K562 (cell line): Measurements from ENCODE around the gene APOBEC3C. TPM values are rescaled to one million over a fixed set of nuclear protein-coding genes. Genes with fewer than 3 reads are reported as not detected.

Experiments used
- ATAC-seq: fragments of 200-7000 bp; cut with Tn5 transposase; 3 replicates; pipeline ENCODE4 v1.9.1; 2020; ENCODE audit warnings: moderate library complexity
- BruUV-seq: library from RNA; stranded (reverse); fragments of 400-500 nt; replicated peaks from 2 replicates; lab custom pipeline; 2021; lab: Mats Ljungman, UMichigan
- CTCF ChIA-PET: fragments of 300-600 bp; formaldehyde crosslinking; extraction: SDS; loops from one replicate; lab custom pipeline; 2021; ENCODE audit warnings: low intra/inter-chr PET ratio; lab: Yijun Ruan, JAX
- POLR2A ChIA-PET: fragments of 300-600, 350-650 bp; sonication (Branson Sonifier 250); formaldehyde crosslinking; extraction: SDS; loops from one replicate; lab custom pipeline; 2021; ENCODE audit warnings: antibody characterized with exemption, inconsistent platforms; lab: Yijun Ruan, JAX
- DNase-seq, 4 experiments: peaks; one replicate each; pipeline versions ENCODE4 v3.0.0 to v3.0.0-alpha.2; 2011 to 2018; ENCODE audit warnings: low spot score in 3 of 4, mixed read lengths in 3 of 4; ENCODE audit errors: extremely low read depth in 1 of 4
- FAIRE-seq: peaks from 2 replicates; lab custom pipeline; 2011; peaks lifted over from hg19 to GRCh38; lab: Jason Lieb, UNC
- H2AFZ ChIP-seq: 2 replicates; pipeline ENCODE4 v1.6.0; 2011; ENCODE audit warnings: low read depth, low read length, control low read depth, inconsistent platforms
- H3K27ac ChIP-seq: fragments of 200-600 bp; 3 replicates; pipeline ENCODE4 v1.8.0; 2011; ENCODE audit warnings: low read depth, mild to moderate bottlenecking, control low read depth, inconsistent platforms, low read length, moderate library complexity, mixed read lengths; ENCODE audit errors: extremely low read depth
- H3K27me3 ChIP-seq, 2 experiments: fragments of 300-600 bp in 1 of 2; 2 replicates in 1 of 2; 3 replicates in 1 of 2; pipeline versions ENCODE4 v1.6.0 to v1.8.0; 2011; ENCODE audit warnings: inconsistent platforms in 2 of 2, low read length in 2 of 2, mild to moderate bottlenecking in 1 of 2, mixed read lengths in 1 of 2, moderate library complexity in 1 of 2; ENCODE audit not compliant: control insufficient read depth in 2 of 2, insufficient read depth in 2 of 2
- H3K36me3 ChIP-seq: fragments of 300-600 bp; 3 replicates; pipeline ENCODE4 v1.8.0; 2011; ENCODE audit warnings: mild to moderate bottlenecking, low read length, inconsistent platforms; ENCODE audit not compliant: control insufficient read depth, insufficient read depth
- H3K4me1 ChIP-seq, 2 experiments: fragments of 200-600 bp in 1 of 2; replicated peaks in 1 of 2; 2 replicates in 1 of 2; 3 replicates in 1 of 2; pipeline versions ENCODE4 v1.5.1 to v1.8.0; 2011; ENCODE audit warnings: inconsistent platforms in 2 of 2, low read length in 2 of 2, mild to moderate bottlenecking in 1 of 2, mixed read lengths in 1 of 2, moderate library complexity in 1 of 2; ENCODE audit not compliant: control insufficient read depth in 2 of 2, insufficient read depth in 2 of 2
- H3K4me2 ChIP-seq: 2 replicates; pipeline ENCODE4 v1.6.1; 2011; ENCODE audit warnings: low read length, control low read depth, inconsistent platforms, mixed read lengths; ENCODE audit not compliant: insufficient read depth
- H3K4me3 ChIP-seq: fragments of 200-600 bp; sonication (generic), shearing (Covaris generic); 2 replicates; pipeline ENCODE4 v1.5.1; 2016; ENCODE audit warnings: control low read depth, inconsistent platforms
- H3K79me2 ChIP-seq: fragments of 200-600 bp; 3 replicates; pipeline ENCODE4 v1.8.0; 2011; ENCODE audit warnings: low read length, inconsistent platforms; ENCODE audit not compliant: control insufficient read depth, insufficient read depth
- H3K9ac ChIP-seq, 2 experiments: 2 replicates each; pipeline versions ENCODE4 v1.6.0 to v1.6.1; 2011; ENCODE audit warnings: low read depth in 2 of 2, low read length in 2 of 2, control low read depth in 1 of 2, inconsistent platforms in 1 of 2, mild to moderate bottlenecking in 1 of 2, mixed read lengths in 1 of 2; ENCODE audit not compliant: insufficient read depth in 1 of 2
- H3K9me1 ChIP-seq: one replicate; pipeline ENCODE4 v1.6.0; 2011; ENCODE audit warnings: inconsistent platforms, mild to moderate bottlenecking, low read length, moderate library complexity; ENCODE audit not compliant: control insufficient read depth, insufficient read depth
- H3K9me3 ChIP-seq: replicated peaks from 2 replicates; pipeline ENCODE4 v1.5.1; 2011; ENCODE audit warnings: low read depth, low read length, inconsistent platforms; ENCODE audit not compliant: control insufficient read depth, insufficient read depth
- H4K20me1 ChIP-seq: replicated peaks from 2 replicates; pipeline ENCODE4 v1.6.1; 2011; ENCODE audit warnings: low read length, inconsistent platforms, mixed read lengths; ENCODE audit not compliant: control insufficient read depth, insufficient read depth
- OTX1 ChIP-seq: fragments of 450-650 bp; formaldehyde crosslinking; IDR thresholded peaks from 2 replicates; pipeline ENCODE4 v1.4.0; 2022; ENCODE audit warnings: mild to moderate bottlenecking
- POLR2A ChIP-seq: fragments of 450-650 bp; conservative IDR thresholded peaks from 2 replicates; pipeline ENCODE4 v1.6.1; 2016
- TRIM25 ChIP-seq: fragments of 450-650 bp; IDR thresholded peaks from 2 replicates; pipeline ENCODE4 v1.7.0; 2016; ENCODE audit warnings: borderline replicate concordance
- USF1 ChIP-seq: sonication (generic); formaldehyde crosslinking; IDR thresholded peaks from 2 replicates; pipeline ENCODE4 v1.9.0; 2022; ENCODE audit warnings: mild to moderate bottlenecking, missing genetic modification reagents
- ZNF695 ChIP-seq: fragments of 450-650 bp; formaldehyde crosslinking; IDR thresholded peaks from 2 replicates; pipeline ENCODE4 v1.4.0; 2020; ENCODE audit warnings: mild to moderate bottlenecking, moderate library complexity
- WGBS: fragments of 100-300 bp; shearing (Covaris generic); methylation state at CpG from one replicate; pipeline ENCODE4 v1.1.6; 2016; ENCODE audit warnings: low coverage, mixed read lengths; ENCODE audit not compliant: insufficient coverage; ENCODE audit errors: missing lambda C conversion rate; 5-methylcytosine and 5-hydroxymethylcytosine counted together
- in situ Hi-C: fragments of 300-500 bp; cut with MboI; formaldehyde crosslinking; loops from 4 replicates; pipeline ENCODE4 v1.15.0; 2018; ENCODE audit warnings: inconsistent platforms, mixed read lengths
- intact Hi-C: fragments of 100-400 bp; cut with micrococcal nuclease; formaldehyde crosslinking; loops from 2 replicates; pipeline ENCODE4 v1.14.2; 2022
- polyA plus RNA-seq, 8 experiments: library from polyadenylated mRNA; depleted of rRNA in 4 of 8; stranded (reverse) in 5 of 8; unstranded in 3 of 8; fragments of >200 nt; fragmentation: Nextera tagmentation in 2 of 8; fragmentation: Illumina TruSeq in 1 of 8; extraction: Ambion mirVana in 2 of 8; extraction: Trizol in 1 of 8; gene quantifications; 2 replicates each; pipeline versions ENCODE4 v1.2.1 to v1.2.3, GENCODE V29; 2011 to 2014; ENCODE audit warnings: inconsistent platforms in 1 of 8, missing spikeins in 1 of 8
- total RNA-seq, 7 experiments: library from RNA; depleted of rRNA in 6 of 7; stranded (reverse); fragments of >200 nt in 6 of 7; fragmentation: Illumina TruSeq in 2 of 7; extraction: Trizol in 2 of 7; gene quantifications; 2 replicates each; pipeline versions ENCODE4 v1.2.1 to v1.2.3, GENCODE V29; 2011 to 2021; ENCODE audit warnings: low replicate concordance in 1 of 7
- TF ChIP-seq, protein P1 (sequence below): conservative IDR thresholded peaks from 2 replicates; pipeline ENCODE4 v1.6.1; 2011; ENCODE audit warnings: low read depth, mild to moderate bottlenecking, low read length; ENCODE audit not compliant: control insufficient read depth

Gene APOBEC3C
- total and polyA plus RNA-seq, 9 of the 15 experiments (the other 6 are each of a cell fraction or from before 2014, with no cell fraction given) = 12.4 to 285 (median 55.5) TPM

DNA sequence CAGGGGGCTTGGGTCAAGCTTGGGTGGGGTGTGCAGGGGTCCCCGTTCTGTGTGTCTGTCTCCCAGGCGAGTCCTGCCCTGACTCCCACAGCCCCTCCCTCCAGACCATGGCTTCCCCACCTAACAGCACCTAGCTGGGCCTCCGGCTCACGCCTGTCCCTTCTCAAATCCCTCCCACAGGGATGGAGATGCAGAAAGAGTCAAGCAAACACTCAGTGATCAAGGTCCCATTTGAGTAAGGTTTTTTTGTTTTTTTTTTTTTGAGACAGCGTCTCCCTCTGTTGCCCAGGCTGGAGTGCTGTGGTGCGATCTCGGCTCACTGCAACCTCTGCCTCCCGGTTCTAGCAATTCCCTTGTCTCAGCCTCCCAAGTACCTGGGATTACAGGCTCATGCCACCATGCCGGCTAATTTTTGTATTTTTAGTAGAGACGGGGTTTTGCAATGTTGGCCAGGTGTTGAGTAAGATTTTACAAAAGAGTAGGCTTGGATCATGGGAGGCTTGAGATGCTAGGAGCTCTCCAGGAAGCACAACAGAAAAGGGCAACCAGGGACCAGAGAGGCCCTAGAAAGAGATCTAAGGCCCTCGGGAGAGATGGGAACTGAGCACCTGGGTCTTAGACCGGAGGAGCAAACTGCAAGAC lies 12.6 kb downstream of the APOBEC3C start:
- H3K9me1 ChIP-seq = no peaks in the 10 kb centered on the region
- POLR2A ChIA-PET = no interaction called here
- H2AFZ ChIP-seq = no peak overlapping the region
- BruUV-seq = no TSS peak
- H3K27ac ChIP-seq = no peak overlapping the region
- TF ChIP-seq ZNF695 (no peak), USF1 (no peak), TRIM25 (no peak), OTX1 (CRISPR knock-in tag) (no peak), POLR2A (0 out of 2 replicates have a peak, but pooled peaks have one; percentile 18)
- TF ChIP-seq, protein P1, sequence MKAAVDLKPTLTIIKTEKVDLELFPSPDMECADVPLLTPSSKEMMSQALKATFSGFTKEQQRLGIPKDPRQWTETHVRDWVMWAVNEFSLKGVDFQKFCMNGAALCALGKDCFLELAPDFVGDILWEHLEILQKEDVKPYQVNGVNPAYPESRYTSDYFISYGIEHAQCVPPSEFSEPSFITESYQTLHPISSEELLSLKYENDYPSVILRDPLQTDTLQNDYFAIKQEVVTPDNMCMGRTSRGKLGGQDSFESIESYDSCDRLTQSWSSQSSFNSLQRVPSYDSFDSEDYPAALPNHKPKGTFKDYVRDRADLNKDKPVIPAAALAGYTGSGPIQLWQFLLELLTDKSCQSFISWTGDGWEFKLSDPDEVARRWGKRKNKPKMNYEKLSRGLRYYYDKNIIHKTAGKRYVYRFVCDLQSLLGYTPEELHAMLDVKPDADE = no peak
- no peak overlapping the region for H3K9ac ChIP-seq
- in situ Hi-C loops (no loop called here), intact Hi-C loops (no loop called here)
- H3K9me3 ChIP-seq = no peaks in the 10 kb centered on the region
- no peaks in the 10 kb centered on the region for H4K20me1 ChIP-seq
- ATAC-seq (no peak), FAIRE-seq (no peak), DNase-seq (no peak)
- WGBS = 91% methylated on average over 5 of the region's 12 CpGs
- no peak overlapping the region for H3K4me3 ChIP-seq
- peaks cover 21% of the 10 kb centered on the region; the same call in 1 of the 3 replicates for H3K36me3 ChIP-seq
- CTCF ChIA-PET = no interaction called here
- H3K79me2 ChIP-seq = peaks cover 10% of the 10 kb centered on the region
- H3K27me3 ChIP-seq = no peaks in the 10 kb centered on the region
- H3K4me1 ChIP-seq = peaks cover 3 to 19% of the 10 kb centered on the region in 2 experiments; a peak in 3 of 5 replicates
- no peak overlapping the region for H3K4me2 ChIP-seq
